ENCODE data around the gene RAP2A.

Gene RAP2A

GRCh38 chr13:97496511-97496910, 62.5 kb downstream of the RAP2A start:
- DNase-seq: no peak

GRCh38 chr13:97497400-97497799, 63.4 kb downstream of the RAP2A start:
- no peak for DNase-seq

GRCh38 chr13:97498419-97498818, 64.5 kb downstream of the RAP2A start:
- DNase-seq: no peak

- DNase-seq: no peak
Observed at GRCh38 chr13:97499181-97499580, 65.2 kb downstream of the RAP2A start.

- no peak for DNase-seq
Observed at GRCh38 chr13:97502181-97502580, 68.2 kb downstream of the RAP2A start.

- DNase-seq: no peak
Observed at GRCh38 chr13:97502706-97503105, 68.7 kb downstream of the RAP2A start.

- DNase-seq: no peak
Observed at GRCh38 chr13:97505017-97505416, 71.0 kb downstream of the RAP2A start.

GRCh38 chr13:97506511-97506910, 72.5 kb downstream of the RAP2A start:
- DNase-seq: no peak

- DNase-seq: no peak
Observed at GRCh38 chr13:97512732-97513131, 78.8 kb downstream of the RAP2A start.

GRCh38 chr13:97515643-97516042, 81.7 kb downstream of the RAP2A start:
- no peak for DNase-seq

GRCh38 chr13:97517967-97518366, 84.0 kb downstream of the RAP2A start:
- DNase-seq: no peak
